ENCODE results near the gene RPTOR.
"Not testable (repeated sequence)": the region's sequence is repeated elsewhere in the genome, so short reads cannot be mapped to it uniquely, and the experiment has no call there.

- TF ChIP-seq POLR2A (IDR thresholded peaks at IDR 0.05; ENCODE audit: low read depth); CTCF (IDR thresholded peaks at IDR 0.05); POLR2AphosphoS5 (IDR thresholded peaks at IDR 0.05); EP300 (IDR thresholded peaks at IDR 0.05): not testable (repeated sequence)
Observed at GRCh38 chr17:80764627-80765145, 220.0 kb downstream of the RPTOR start.

Data from esophagus muscularis mucosa (tissue), 4 donors.